ENCODE results near the gene PNPLA2.

PNPLA2 gene

GRCh38 chr11:830295-831117 lies 11.8 kb downstream of the PNPLA2 start:
- TF ChIP-seq CTCF (IDR thresholded peaks at IDR 0.05; ENCODE audit: low read length) (no peak), EZH2 (IDR thresholded peaks at IDR 0.05; ENCODE audit: borderline replicate concordance, low read length) (no peak)
- no peak overlapping the region for H3K27ac ChIP-seq (ENCODE audit: low read depth, low read length, poor library complexity, severe bottlenecking)
- H3K4me1 ChIP-seq (ENCODE audit: insufficient read depth, low read length, severe bottlenecking): peaks cover 31% of the 10 kb centered on the region
- H3K9me3 ChIP-seq (ENCODE audit: low read length): no peaks in the 10 kb centered on the region
- peaks cover 3% of the 10 kb centered on the region for H3K36me3 ChIP-seq (ENCODE audit: insufficient read depth, low read length)
- H3K79me2 ChIP-seq (ENCODE audit: insufficient read depth, low read length): no peaks in the 10 kb centered on the region
- no peak overlapping the region for H2AFZ ChIP-seq (ENCODE audit: low read length)
- H3K9me2 ChIP-seq (ENCODE audit: low read depth, low read length): no peaks in the 10 kb centered on the region
- H4K20me1 ChIP-seq (ENCODE audit: insufficient read depth, low read length): no peaks in the 10 kb centered on the region
- H3F3A ChIP-seq (ENCODE audit: insufficient read depth, low read length): no peaks in the 10 kb centered on the region
- H3K27me3 ChIP-seq (ENCODE audit: insufficient read depth, low read length): peaks cover 22% of the 10 kb centered on the region
- H3K4me2 ChIP-seq (ENCODE audit: low read length): peak overlapping the region; percentile 70
- H3K9ac ChIP-seq (ENCODE audit: low read length): no peak overlapping the region
- H3K4me3 ChIP-seq (ENCODE audit: low read depth, low read length, poor library complexity, severe bottlenecking): peak overlapping the region; percentile 47

- peaks cover 31% of the 10 kb centered on the region for H3K4me1 ChIP-seq (ENCODE audit: insufficient read depth, low read length, severe bottlenecking)
- H3K9ac ChIP-seq (ENCODE audit: low read length): no peak overlapping the region
- no peaks in the 10 kb centered on the region for H3K36me3 ChIP-seq (ENCODE audit: insufficient read depth, low read length)
- no peaks in the 10 kb centered on the region for H3K9me2 ChIP-seq (ENCODE audit: low read depth, low read length)
- H4K20me1 ChIP-seq (ENCODE audit: insufficient read depth, low read length): no peaks in the 10 kb centered on the region
- H3K4me2 ChIP-seq (ENCODE audit: low read length): peak overlapping the region; percentile 70; the same call in 1 of the 2 replicates
- H3F3A ChIP-seq (ENCODE audit: insufficient read depth, low read length): no peaks in the 10 kb centered on the region
- no peak overlapping the region for H2AFZ ChIP-seq (ENCODE audit: low read length)
- H3K27ac ChIP-seq (ENCODE audit: low read depth, low read length, poor library complexity, severe bottlenecking): no peak overlapping the region
- H3K27me3 ChIP-seq (ENCODE audit: insufficient read depth, low read length): peaks cover 22% of the 10 kb centered on the region
- no peaks in the 10 kb centered on the region for H3K79me2 ChIP-seq (ENCODE audit: insufficient read depth, low read length)
- no peak overlapping the region for H3K4me3 ChIP-seq (ENCODE audit: low read depth, low read length, poor library complexity, severe bottlenecking)
- no peaks in the 10 kb centered on the region for H3K9me3 ChIP-seq (ENCODE audit: low read length)
- no peak for TF ChIP-seq EZH2 (IDR thresholded peaks at IDR 0.05; ENCODE audit: borderline replicate concordance, low read length)
- TF ChIP-seq CTCF (IDR thresholded peaks at IDR 0.05; ENCODE audit: low read length): no peak
Observed at GRCh38 chr11:831118-831864, 12.6 kb downstream of the PNPLA2 start.

- H3K4me3 ChIP-seq (ENCODE audit: low read depth, low read length, poor library complexity, severe bottlenecking): peak overlapping the region; percentile 38
Observed at GRCh38 chr11:831961-832528, 13.3 kb downstream of the PNPLA2 start.

More at GRCh38 chr11:831961-832528, 13.3 kb downstream of the PNPLA2 start:
- no peaks in the 10 kb centered on the region for H3K9me2 ChIP-seq (ENCODE audit: low read depth, low read length)
- no peaks in the 10 kb centered on the region for H3F3A ChIP-seq (ENCODE audit: insufficient read depth, low read length)
- no peak overlapping the region for H3K27ac ChIP-seq (ENCODE audit: low read depth, low read length, poor library complexity, severe bottlenecking)
- TF ChIP-seq CTCF (IDR thresholded peaks at IDR 0.05; ENCODE audit: low read length) (no peak), EZH2 (IDR thresholded peaks at IDR 0.05; ENCODE audit: borderline replicate concordance, low read length) (no peak)
- H4K20me1 ChIP-seq (ENCODE audit: insufficient read depth, low read length): no peaks in the 10 kb centered on the region
- no peak overlapping the region for H2AFZ ChIP-seq (ENCODE audit: low read length)
- H3K79me2 ChIP-seq (ENCODE audit: insufficient read depth, low read length): no peaks in the 10 kb centered on the region
- peaks cover 27% of the 10 kb centered on the region for H3K4me1 ChIP-seq (ENCODE audit: insufficient read depth, low read length, severe bottlenecking)
- H3K4me2 ChIP-seq (ENCODE audit: low read length): peak overlapping the region; percentile 45; the same call in 1 of the 2 replicates
- no peaks in the 10 kb centered on the region; the same call in 1 of the 2 replicates for H3K36me3 ChIP-seq (ENCODE audit: insufficient read depth, low read length)
- no peaks in the 10 kb centered on the region for H3K9me3 ChIP-seq (ENCODE audit: low read length)
- peaks cover 22% of the 10 kb centered on the region for H3K27me3 ChIP-seq (ENCODE audit: insufficient read depth, low read length)
- no peak overlapping the region; the same call in 1 of the 2 replicates for H3K9ac ChIP-seq (ENCODE audit: low read length)
